D341Med (cell line): ENCODE data around the gene PHKB.
A peak's percentile ranks its signal among the peaks of the same experiment; 100 is the strongest.
"Not testable (repeated sequence)": the region's sequence is repeated elsewhere in the genome, so short reads cannot be mapped to it uniquely, and the experiment has no call there.

ENCODE experiments used
- DNase-seq: peaks from one replicate; pipeline ENCODE4 v3.0.0; 2012; ENCODE audit warnings: low spot score

The PHKB gene

GRCh38 chr16:47469227-47469626, 8.1 kb downstream of the PHKB start:
- no peak for DNase-seq

- no peak for DNase-seq
These were observed 9.1 kb downstream of the PHKB start for GRCh38 chr16:47470211-47470610.

- DNase-seq: no peak
These were observed 9.7 kb downstream of the PHKB start for GRCh38 chr16:47470810-47471209.

- not testable (repeated sequence) for DNase-seq
These were observed 11.9 kb downstream of the PHKB start for GRCh38 chr16:47473004-47473403.

- DNase-seq: no peak
These were observed 12.7 kb downstream of the PHKB start for GRCh38 chr16:47473792-47474191.

- no peak for DNase-seq
These were observed 14.7 kb downstream of the PHKB start for GRCh38 chr16:47475786-47476185.

GRCh38 chr16:47476654-47477345, 15.7 kb downstream of the PHKB start:
- no peak for DNase-seq

GRCh38 chr16:47477679-47478078, 16.5 kb downstream of the PHKB start:
- no peak for DNase-seq

GRCh38 chr16:47480410-47480809, 19.3 kb downstream of the PHKB start:
- no peak for DNase-seq

GRCh38 chr16:47481698-47482374, 20.7 kb downstream of the PHKB start:
- no peak for DNase-seq

GRCh38 chr16:47483616-47484015, 22.5 kb downstream of the PHKB start:
- DNase-seq: no peak

- DNase-seq: no peak
These were observed 25.7 kb downstream of the PHKB start for GRCh38 chr16:47486856-47487255.

GRCh38 chr16:47488051-47488450, 26.9 kb downstream of the PHKB start:
- DNase-seq: no peak

- no peak for DNase-seq
These were observed 29.3 kb downstream of the PHKB start for GRCh38 chr16:47490471-47490870.

- no peak for DNase-seq
These were observed 30.9 kb downstream of the PHKB start for GRCh38 chr16:47492036-47492427.

- DNase-seq: peak; percentile 41
These were observed 31.6 kb downstream of the PHKB start for GRCh38 chr16:47492428-47493377.

- no peak for DNase-seq
These were observed 32.5 kb downstream of the PHKB start for GRCh38 chr16:47493381-47494337.

- no peak for DNase-seq
These were observed 38.1 kb downstream of the PHKB start for GRCh38 chr16:47499080-47499699.

- no peak for DNase-seq
These were observed 38.7 kb downstream of the PHKB start for GRCh38 chr16:47499700-47500264.

- DNase-seq: no peak
These were observed 42.8 kb downstream of the PHKB start for GRCh38 chr16:47503936-47504335.

- no peak for DNase-seq
These were observed 43.5 kb downstream of the PHKB start for GRCh38 chr16:47504599-47504998.
